DND-41 (cell line): ENCODE measurements around the gene KRT72.

Source experiments
- ATAC-seq: fragments of 200-7000 bp; cut with Tn5 transposase; 3 replicates; pipeline ENCODE4 v1.9.1; 2021; ENCODE audit warnings: low read depth; ENCODE audit not compliant: insufficient read depth
- DNase-seq: peaks from one replicate; pipeline ENCODE4 v3.0.0-alpha.2; 2020
- H2AFZ ChIP-seq: 2 replicates; pipeline ENCODE4 v1.6.0; 2012; ENCODE audit warnings: low read depth, low read length
- H3K27ac ChIP-seq: 2 replicates; pipeline ENCODE4 v1.5.1; 2012; ENCODE audit warnings: low read length, inconsistent platforms
- H3K27me3 ChIP-seq: fragments of 200-600 bp; sonication (generic); 2 replicates; pipeline ENCODE4 v1.6.0; 2012; ENCODE audit warnings: low read length, mild to moderate bottlenecking, inconsistent platforms; ENCODE audit not compliant: insufficient read depth, poor library complexity
- H3K36me3 ChIP-seq: 2 replicates; pipeline ENCODE4 v1.5.1; 2012; ENCODE audit warnings: low read length, inconsistent platforms; ENCODE audit not compliant: insufficient read depth
- H3K4me1 ChIP-seq: 2 replicates; pipeline ENCODE4 v1.5.1; 2012; ENCODE audit warnings: mild to moderate bottlenecking, low read length; ENCODE audit not compliant: insufficient read depth
- H3K4me2 ChIP-seq: 2 replicates; pipeline ENCODE4 v1.6.0; 2012; ENCODE audit warnings: mild to moderate bottlenecking, moderate library complexity, low read length, inconsistent platforms; ENCODE audit not compliant: insufficient read depth
- H3K4me3 ChIP-seq, 2 experiments: fragments of 200-600 bp in 1 of 2; shearing (Covaris generic) in 1 of 2; 2 replicates each; pipeline ENCODE4 v1.5.1; 2012 to 2016; ENCODE audit warnings: inconsistent platforms in 2 of 2, low read length in 2 of 2, mild to moderate bottlenecking in 2 of 2, low read depth in 1 of 2, moderate library complexity in 1 of 2
- H3K79me2 ChIP-seq: 2 replicates; pipeline ENCODE4 v1.6.0; 2012; ENCODE audit warnings: low read length, inconsistent platforms; ENCODE audit not compliant: insufficient read depth
- H3K9ac ChIP-seq: 2 replicates; pipeline ENCODE4 v1.6.0; 2012; ENCODE audit warnings: low read depth, mild to moderate bottlenecking, inconsistent platforms, low read length, moderate library complexity
- H3K9me3 ChIP-seq: 2 replicates; pipeline ENCODE4 v1.5.1; 2012; ENCODE audit warnings: low read length, moderate library complexity, mild to moderate bottlenecking, inconsistent platforms; ENCODE audit not compliant: insufficient read depth, severe bottlenecking
- H4K20me1 ChIP-seq: 2 replicates; pipeline ENCODE4 v1.6.0; 2012; ENCODE audit warnings: low read length; ENCODE audit not compliant: insufficient read depth
- CTCF ChIP-seq: IDR thresholded peaks from 2 replicates; pipeline ENCODE4 v1.5.1; 2012; ENCODE audit warnings: borderline replicate concordance, low read length, moderate library complexity, mild to moderate bottlenecking; ENCODE audit not compliant: poor library complexity, severe bottlenecking; ENCODE audit errors: extremely low read depth
- EZH2 ChIP-seq: IDR thresholded peaks from 3 replicates; pipeline ENCODE4 v1.6.1; 2012; ENCODE audit warnings: borderline replicate concordance, low read depth, mild to moderate bottlenecking, moderate library complexity, low read length, inconsistent platforms; ENCODE audit not compliant: severe bottlenecking

KRT72 gene

DNA sequence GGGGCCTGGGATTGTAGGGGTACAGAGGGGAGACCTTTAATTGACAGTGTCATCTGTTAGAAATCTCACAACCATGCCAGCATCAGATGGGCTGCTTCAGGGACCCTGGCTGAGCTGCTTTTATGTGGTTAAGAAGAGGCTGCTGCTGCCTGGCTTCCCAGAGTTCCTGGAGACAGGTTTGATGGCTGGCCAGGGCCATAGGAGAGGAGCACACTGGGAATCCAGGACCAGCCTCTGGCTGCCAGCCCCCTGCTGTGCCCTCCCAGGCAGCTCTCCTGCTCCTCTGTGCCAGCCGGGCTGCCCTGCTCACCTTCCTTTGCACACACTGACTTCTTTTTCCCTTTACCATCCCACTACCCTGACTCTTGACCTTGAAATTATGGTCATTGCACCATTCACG, 17.6 kb upstream of the KRT72 start:
- Histone ChIP-seq H3K4me2 (no peak overlapping the region), H3K4me3 (no peak overlapping the region), H3K9me3 (no peaks in the 10 kb centered on the region), H3K4me1 (no peaks in the 10 kb centered on the region), H3K27ac (no peak overlapping the region), H4K20me1 (no peaks in the 10 kb centered on the region), H3K9ac (no peak overlapping the region), H3K79me2 (no peaks in the 10 kb centered on the region), H3K36me3 (no peaks in the 10 kb centered on the region), H2AFZ (no peak overlapping the region), H3K27me3 (peaks cover 7% of the 10 kb centered on the region)
- no peak for TF ChIP-seq CTCF
- no peak for TF ChIP-seq EZH2
- no peak for DNase-seq
- no peak for ATAC-seq

DNA sequence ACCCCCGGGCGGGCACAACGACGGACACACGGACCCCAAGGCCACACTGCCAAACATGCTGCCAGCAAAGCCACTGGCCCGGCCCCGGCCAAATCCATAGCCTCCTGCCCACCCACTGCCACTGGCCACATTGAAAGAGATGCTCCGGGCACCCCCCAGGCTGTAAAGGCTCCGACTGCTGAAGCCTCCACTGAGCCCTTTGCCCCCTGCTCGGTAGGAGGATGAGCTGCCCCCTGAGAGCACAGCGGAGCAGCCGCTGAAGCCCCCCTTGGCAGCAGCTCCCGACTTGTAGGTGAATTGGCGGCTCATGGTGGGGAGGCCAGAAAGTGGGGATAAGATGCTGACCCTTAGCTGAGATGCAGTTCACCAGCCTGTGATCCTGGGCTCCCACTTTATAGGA, 17.0 kb upstream of the KRT72 start, which contains the start of gene KRT73:
KRT73 (minus strand) TSS at position 344 of the 400 bp plus-strand sequence; CDS start at position 309, 35 bp downstream.
- no peak within 1 kb of the TSS for H3K4me2 ChIP-seq
- H3K36me3 ChIP-seq, result no peaks in the 10 kb centered on the region
- ATAC-seq, result no peak
- H4K20me1 ChIP-seq, result no peaks in the 10 kb centered on the region; the same call in 1 of the 2 replicates
- H3K4me3 ChIP-seq, result no peak within 1 kb of the TSS
- no peak within 1 kb of the TSS for H2AFZ ChIP-seq
- no peaks in the 10 kb centered on the region for H3K4me1 ChIP-seq
- H3K9me3 ChIP-seq, result no peaks in the 10 kb centered on the region
- H3K9ac ChIP-seq, result no peak within 1 kb of the TSS
- no peak within 1 kb of the TSS for H3K27ac ChIP-seq
- no peaks in the 10 kb centered on the region for H3K79me2 ChIP-seq
- DNase-seq, result no peak
- TF ChIP-seq EZH2, result no peak
- no peak for TF ChIP-seq CTCF
- peaks cover 7% of the 10 kb centered on the region for H3K27me3 ChIP-seq

DNA sequence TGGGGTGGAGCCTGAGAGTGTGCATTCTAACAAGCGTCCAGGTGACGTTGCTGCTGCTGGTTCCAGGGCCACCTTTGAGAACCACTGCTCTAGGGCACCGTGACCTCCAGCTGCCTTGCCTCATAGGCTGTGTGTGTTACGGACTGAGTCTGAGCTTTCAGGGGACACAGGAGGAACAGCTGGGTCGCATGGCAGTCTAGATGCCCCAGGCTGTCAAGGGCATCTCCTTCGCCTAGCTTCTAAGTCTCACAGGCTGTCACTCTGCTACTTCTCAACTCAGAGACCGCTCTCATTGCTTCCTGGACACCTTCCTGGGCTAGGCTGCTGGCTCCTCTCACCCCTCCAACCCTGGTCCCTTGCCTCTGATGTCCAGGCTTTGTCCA, 16.1 kb upstream of the KRT72 start:
- H2AFZ ChIP-seq, result no peak overlapping the region
- ATAC-seq, result no peak
- H3K4me1 ChIP-seq, result no peaks in the 10 kb centered on the region
- H3K9me3 ChIP-seq, result no peaks in the 10 kb centered on the region
- H3K27ac ChIP-seq, result no peak overlapping the region
- H4K20me1 ChIP-seq, result no peaks in the 10 kb centered on the region; the same call in 1 of the 2 replicates
- H3K9ac ChIP-seq, result no peak overlapping the region
- H3K4me3 ChIP-seq, result no peak overlapping the region
- peaks cover 10% of the 10 kb centered on the region for H3K27me3 ChIP-seq
- TF ChIP-seq EZH2 (no peak), CTCF (no peak)
- H3K4me2 ChIP-seq, result no peak overlapping the region
- no peak for DNase-seq
- no peaks in the 10 kb centered on the region for H3K79me2 ChIP-seq
- H3K36me3 ChIP-seq, result no peaks in the 10 kb centered on the region
